ENCODE results near the gene PRELID3B. TPM values are rescaled to one million over a fixed set of nuclear protein-coding genes. Genes with fewer than 3 reads are reported as not detected.

PRELID3B gene
- total and polyA plus RNA-seq, 10 of the 15 experiments (the other 5 are each of a cell fraction or from before 2014, with no cell fraction given), result 72.5 to 151 (median 124) TPM

DNA sequence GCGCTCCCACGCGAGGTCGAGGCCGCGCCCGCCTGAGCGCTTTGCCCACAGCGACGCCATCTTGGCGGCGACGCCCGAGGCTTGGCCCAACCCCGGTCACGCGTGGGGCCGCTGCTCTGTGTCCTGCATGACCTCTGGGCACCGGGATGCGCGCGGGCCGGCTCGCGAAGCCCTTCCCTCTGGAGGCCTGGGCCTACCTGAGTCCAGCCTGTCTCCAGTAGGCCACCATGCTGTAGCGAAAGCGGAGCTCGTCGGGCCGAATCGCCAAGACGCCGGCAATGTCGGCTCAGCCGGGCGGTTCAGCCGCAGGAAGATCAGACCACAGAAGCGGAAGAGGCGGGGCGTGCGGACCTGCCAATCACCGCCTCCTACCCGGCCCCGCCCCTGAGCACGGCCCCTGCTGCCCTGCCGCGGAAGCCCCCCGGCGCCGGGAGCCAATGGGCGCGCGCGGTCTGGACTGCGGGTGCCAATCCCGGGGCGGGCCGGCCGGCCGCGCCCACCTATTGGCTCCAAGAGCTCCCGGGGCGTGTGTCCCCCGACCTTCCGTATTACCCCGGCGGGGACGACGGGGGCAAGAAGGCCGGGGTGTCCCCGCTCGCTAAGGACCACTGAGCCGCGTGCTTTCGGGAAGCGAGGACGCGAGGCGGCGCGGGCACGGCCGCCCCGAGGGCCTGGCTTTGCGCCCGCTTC, 10.4 kb downstream of the PRELID3B start, which contains the start of gene ATP5F1E (continued):
- TF ChIP-seq, protein P1, sequence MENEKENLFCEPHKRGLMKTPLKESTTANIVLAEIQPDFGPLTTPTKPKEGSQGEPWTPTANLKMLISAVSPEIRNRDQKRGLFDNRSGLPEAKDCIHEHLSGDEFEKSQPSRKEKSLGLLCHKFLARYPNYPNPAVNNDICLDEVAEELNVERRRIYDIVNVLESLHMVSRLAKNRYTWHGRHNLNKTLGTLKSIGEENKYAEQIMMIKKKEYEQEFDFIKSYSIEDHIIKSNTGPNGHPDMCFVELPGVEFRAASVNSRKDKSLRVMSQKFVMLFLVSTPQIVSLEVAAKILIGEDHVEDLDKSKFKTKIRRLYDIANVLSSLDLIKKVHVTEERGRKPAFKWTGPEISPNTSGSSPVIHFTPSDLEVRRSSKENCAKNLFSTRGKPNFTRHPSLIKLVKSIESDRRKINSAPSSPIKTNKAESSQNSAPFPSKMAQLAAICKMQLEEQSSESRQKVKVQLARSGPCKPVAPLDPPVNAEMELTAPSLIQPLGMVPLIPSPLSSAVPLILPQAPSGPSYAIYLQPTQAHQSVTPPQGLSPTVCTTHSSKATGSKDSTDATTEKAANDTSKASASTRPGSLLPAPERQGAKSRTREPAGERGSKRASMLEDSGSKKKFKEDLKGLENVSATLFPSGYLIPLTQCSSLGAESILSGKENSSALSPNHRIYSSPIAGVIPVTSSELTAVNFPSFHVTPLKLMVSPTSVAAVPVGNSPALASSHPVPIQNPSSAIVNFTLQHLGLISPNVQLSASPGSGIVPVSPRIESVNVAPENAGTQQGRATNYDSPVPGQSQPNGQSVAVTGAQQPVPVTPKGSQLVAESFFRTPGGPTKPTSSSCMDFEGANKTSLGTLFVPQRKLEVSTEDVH (IDR thresholded peaks at IDR 0.05; ENCODE audit: low read depth, partially characterized antibody), result no peak
- TF ChIP-seq MXI1 (IDR thresholded peaks at IDR 0.05; ENCODE audit: low read depth, low read length) (peak; percentile 36), TCF3 (IDR thresholded peaks at IDR 0.05; ENCODE audit: borderline replicate concordance, insufficient read depth, low read depth, low read length) (no peak), PAX5 (IDR thresholded peaks at IDR 0.05; ENCODE audit: borderline replicate concordance, low read depth, low read length) (peak; percentile 20; the same call in 1 of the 2 replicates), DPF2 (IDR thresholded peaks at IDR 0.05) (peak; percentile 96), SMC3 (IDR thresholded peaks at IDR 0.05; ENCODE audit: borderline replicate concordance, low read length) (0 out of 2 replicates have a peak, but pooled peaks have one; percentile 9), JUND (IDR thresholded peaks at IDR 0.05; ENCODE audit: low read depth, low read length) (no peak), RAD21 (IDR thresholded peaks at IDR 0.05; ENCODE audit: insufficient read depth, low read depth, low read length) (no peak), CHD2 (IDR thresholded peaks at IDR 0.05; ENCODE audit: borderline replicate concordance, low read depth, low read length) (peak; percentile 85; the same call in 1 of the 2 replicates), ATF7 (IDR thresholded peaks at IDR 0.05; ENCODE audit: low read depth) (no peak), NBN (IDR thresholded peaks at IDR 0.05) (0 out of 2 replicates have a peak, but pooled peaks have one; percentile 25), CHD1 (IDR thresholded peaks at IDR 0.05; ENCODE audit: low read depth, low read length) (peak; percentile 75; the same call in 1 of the 2 replicates), POU2F2 (IDR thresholded peaks at IDR 0.05; ENCODE audit: borderline replicate concordance, low read depth, low read length) (peak; percentile 67; the same call in 1 of the 3 replicates), MEF2A (IDR thresholded peaks at IDR 0.05; ENCODE audit: insufficient read depth, low read depth, low read length) (peak; percentile 44; the same call in 1 of the 2 replicates), POLR2AphosphoS2 (IDR thresholded peaks at IDR 0.05; ENCODE audit: low read depth, low read length) (peak; percentile 80; the same call in 1 of the 2 replicates), TCF7 (IDR thresholded peaks at IDR 0.05; ENCODE audit: borderline replicate concordance) (no peak), HDAC6 (IDR thresholded peaks at IDR 0.05; ENCODE audit: unreplicated experiment) (no peak)
- TF ChIP-seq, protein P2, sequence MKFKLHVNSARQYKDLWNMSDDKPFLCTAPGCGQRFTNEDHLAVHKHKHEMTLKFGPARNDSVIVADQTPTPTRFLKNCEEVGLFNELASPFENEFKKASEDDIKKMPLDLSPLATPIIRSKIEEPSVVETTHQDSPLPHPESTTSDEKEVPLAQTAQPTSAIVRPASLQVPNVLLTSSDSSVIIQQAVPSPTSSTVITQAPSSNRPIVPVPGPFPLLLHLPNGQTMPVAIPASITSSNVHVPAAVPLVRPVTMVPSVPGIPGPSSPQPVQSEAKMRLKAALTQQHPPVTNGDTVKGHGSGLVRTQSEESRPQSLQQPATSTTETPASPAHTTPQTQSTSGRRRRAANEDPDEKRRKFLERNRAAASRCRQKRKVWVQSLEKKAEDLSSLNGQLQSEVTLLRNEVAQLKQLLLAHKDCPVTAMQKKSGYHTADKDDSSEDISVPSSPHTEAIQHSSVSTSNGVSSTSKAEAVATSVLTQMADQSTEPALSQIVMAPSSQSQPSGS (IDR thresholded peaks at IDR 0.05; ENCODE audit: low read length), result no peak
- TF ChIP-seq, protein P3, sequence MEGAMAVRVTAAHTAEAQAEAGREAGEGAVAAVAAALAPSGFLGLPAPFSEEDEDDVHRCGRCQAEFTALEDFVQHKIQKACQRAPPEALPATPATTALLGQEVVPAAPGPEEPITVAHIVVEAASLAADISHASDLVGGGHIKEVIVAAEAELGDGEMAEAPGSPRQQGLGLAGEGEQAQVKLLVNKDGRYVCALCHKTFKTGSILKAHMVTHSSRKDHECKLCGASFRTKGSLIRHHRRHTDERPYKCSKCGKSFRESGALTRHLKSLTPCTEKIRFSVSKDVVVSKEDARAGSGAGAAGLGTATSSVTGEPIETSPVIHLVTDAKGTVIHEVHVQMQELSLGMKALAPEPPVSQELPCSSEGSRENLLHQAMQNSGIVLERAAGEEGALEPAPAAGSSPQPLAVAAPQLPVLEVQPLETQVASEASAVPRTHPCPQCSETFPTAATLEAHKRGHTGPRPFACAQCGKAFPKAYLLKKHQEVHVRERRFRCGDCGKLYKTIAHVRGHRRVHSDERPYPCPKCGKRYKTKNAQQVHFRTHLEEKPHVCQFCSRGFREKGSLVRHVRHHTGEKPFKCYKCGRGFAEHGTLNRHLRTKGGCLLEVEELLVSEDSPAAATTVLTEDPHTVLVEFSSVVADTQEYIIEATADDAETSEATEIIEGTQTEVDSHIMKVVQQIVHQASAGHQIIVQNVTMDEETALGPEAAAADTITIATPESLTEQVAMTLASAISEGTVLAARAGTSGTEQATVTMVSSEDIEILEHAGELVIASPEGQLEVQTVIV (IDR thresholded peaks at IDR 0.05; ENCODE audit: borderline replicate concordance, partially characterized antibody), result peak; percentile 65
- TF ChIP-seq, protein P4, sequence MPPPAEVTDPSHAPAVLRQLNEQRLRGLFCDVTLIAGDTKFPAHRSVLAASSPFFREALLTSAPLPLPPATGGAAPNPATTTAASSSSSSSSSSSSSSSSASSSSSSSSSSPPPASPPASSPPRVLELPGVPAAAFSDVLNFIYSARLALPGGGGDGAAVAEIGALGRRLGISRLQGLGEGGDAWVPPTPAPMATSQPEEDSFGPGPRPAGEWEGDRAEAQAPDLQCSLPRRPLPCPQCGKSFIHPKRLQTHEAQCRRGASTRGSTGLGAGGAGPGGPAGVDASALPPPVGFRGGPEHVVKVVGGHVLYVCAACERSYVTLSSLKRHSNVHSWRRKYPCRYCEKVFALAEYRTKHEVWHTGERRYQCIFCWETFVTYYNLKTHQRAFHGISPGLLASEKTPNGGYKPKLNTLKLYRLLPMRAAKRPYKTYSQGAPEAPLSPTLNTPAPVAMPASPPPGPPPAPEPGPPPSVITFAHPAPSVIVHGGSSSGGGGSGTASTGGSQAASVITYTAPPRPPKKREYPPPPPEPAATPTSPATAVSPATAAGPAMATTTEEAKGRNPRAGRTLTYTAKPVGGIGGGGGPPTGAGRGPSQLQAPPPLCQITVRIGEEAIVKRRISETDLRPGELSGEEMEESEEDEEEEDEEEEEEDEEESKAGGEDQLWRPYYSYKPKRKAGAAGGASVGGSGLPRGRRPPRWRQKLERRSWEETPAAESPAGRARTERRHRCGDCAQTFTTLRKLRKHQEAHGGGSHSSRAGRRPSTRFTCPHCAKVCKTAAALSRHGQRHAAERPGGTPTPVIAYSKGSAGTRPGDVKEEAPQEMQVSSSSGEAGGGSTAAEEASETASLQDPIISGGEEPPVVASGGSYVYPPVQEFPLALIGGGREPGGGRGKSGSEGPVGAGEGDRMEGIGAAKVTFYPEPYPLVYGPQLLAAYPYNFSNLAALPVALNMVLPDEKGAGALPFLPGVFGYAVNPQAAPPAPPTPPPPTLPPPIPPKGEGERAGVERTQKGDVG (CRISPR knock-in tag; IDR thresholded peaks at IDR 0.05), result peak; percentile 85
